ENCODE results near the gene ACOXL. TPM values are rescaled to one million over a fixed set of nuclear protein-coding genes. Genes with fewer than 3 reads are reported as not detected.

Gene ACOXL
- total and polyA plus RNA-seq, 10 of the 15 experiments (the other 5 are each of a cell fraction or from before 2014, with no cell fraction given), result 0.05 to 1.3 (median 0.71) TPM

GRCh38 chr2:111046670-111047069 is 314.3 kb downstream of the ACOXL start (continued):
- TF ChIP-seq SMAD1 (IDR thresholded peaks at IDR 0.05; ENCODE audit: low read depth, partially characterized antibody) (no peak), E2F4 (IDR thresholded peaks at IDR 0.05; ENCODE audit: low read depth, low read length) (no peak), BCLAF1 (IDR thresholded peaks at IDR 0.05) (no peak), POLR2AphosphoS5 (IDR thresholded peaks at IDR 0.05; ENCODE audit: low read length) (no peak)

- POLR2A ChIA-PET, result interaction anchor here (1.0 to 1.9 kb wide), 3 partner anchors 9 to 17 kb away, joined by 3 to 7 read pairs (median 4); no protein-coding TSS in a partner anchor
- TF ChIP-seq RUNX3 (IDR thresholded peaks at IDR 0.05; ENCODE audit: low read length) (0 out of 2 replicates have a peak, but pooled peaks have one; percentile 8), ZNF217 (IDR thresholded peaks at IDR 0.05) (no peak)
- Histone ChIP-seq H2AFZ (ENCODE audit: control insufficient read depth, low read depth, low read length) (no peak overlapping the region), H3K4me1 (ENCODE audit: control insufficient read depth, insufficient read depth, low read length) (peaks cover 9% of the 10 kb centered on the region), H3K27ac (ENCODE audit: control insufficient read depth, insufficient read depth) (no peak overlapping the region), H3K4me2 (ENCODE audit: control insufficient read depth, insufficient read depth) (no peak overlapping the region), H3K9me3 (replicated peaks; ENCODE audit: control insufficient read depth, insufficient read depth, low read length) (peaks cover 13% of the 10 kb centered on the region; the same call in 2 of the 3 replicates), H4K20me1 (ENCODE audit: control insufficient read depth, insufficient read depth) (no peaks in the 10 kb centered on the region), H3K36me3 (ENCODE audit: control insufficient read depth in 2 of 2, insufficient read depth in 2 of 2, low read length in 1 of 2) (no peaks in the 10 kb centered on the region), H3K79me2 (ENCODE audit: control insufficient read depth, insufficient read depth, low read length) (no peaks in the 10 kb centered on the region), H3K27me3 (replicated peaks in 1 of 2; ENCODE audit: control insufficient read depth in 2 of 2, insufficient read depth in 2 of 2, low read length in 1 of 2) (peaks cover 0 to 10% of the 10 kb centered on the region in 2 experiments; a peak in 3 of 4 replicates), H3K4me3 (no peak overlapping the region), H3K9ac (ENCODE audit: control insufficient read depth, insufficient read depth, low read length) (no peak overlapping the region)
- in situ Hi-C loops (cut with MboI), result no loop called here
- CTCF ChIA-PET, result interaction anchor here (0.9 to 1.7 kb wide), 4 partner anchors 11 to 190 kb away, joined by 3 to 5 read pairs (median 4); no protein-coding TSS in a partner anchor
- no TSS peak for BruUV-seq (replicated peaks)
- no peak for FAIRE-seq
- no peak for DNase-seq (ENCODE audit: low read depth, low spot score)
- RAD21 ChIA-PET (ENCODE audit: unreplicated experiment), result interaction anchor here (0.8 to 2.2 kb wide), 4 partner anchors 9 to 237 kb away, joined by 3 to 13 read pairs (median 5); no protein-coding TSS in a partner anchor
- WGBS (ENCODE audit: insufficient coverage, insufficient replicate concordance, low lambda C conversion rate, missing lambda C conversion rate), result 45% methylated on average over 12 of the region's 12 CpGs
- intact Hi-C loops (cut with micrococcal nuclease; ENCODE audit: unreplicated experiment), result no loop called here
- SMC1A ChIA-PET (ENCODE audit: uncharacterized antibody, unreplicated experiment), result interaction anchor here (1.2 to 1.6 kb wide), 7 partner anchors 9 to 237 kb away, joined by 3 to 11 read pairs (median 5); no protein-coding TSS in a partner anchor
- ATAC-seq, result no peak
These were observed 316.7 kb downstream of the ACOXL start for GRCh38 chr2:111048856-111049768.

All from GM12878 (cell line).